GM21526 (cell line): ENCODE data around the gene EVC.

Experiments used
- ATAC-seq: cut with Tn5 transposase; IDR thresholded peaks from one replicate; pipeline ENCODE4 v1.9.1; 2021; ENCODE audit warnings: moderate library complexity; ENCODE audit not compliant: unreplicated experiment, low FRiP score

The EVC gene

DNA sequence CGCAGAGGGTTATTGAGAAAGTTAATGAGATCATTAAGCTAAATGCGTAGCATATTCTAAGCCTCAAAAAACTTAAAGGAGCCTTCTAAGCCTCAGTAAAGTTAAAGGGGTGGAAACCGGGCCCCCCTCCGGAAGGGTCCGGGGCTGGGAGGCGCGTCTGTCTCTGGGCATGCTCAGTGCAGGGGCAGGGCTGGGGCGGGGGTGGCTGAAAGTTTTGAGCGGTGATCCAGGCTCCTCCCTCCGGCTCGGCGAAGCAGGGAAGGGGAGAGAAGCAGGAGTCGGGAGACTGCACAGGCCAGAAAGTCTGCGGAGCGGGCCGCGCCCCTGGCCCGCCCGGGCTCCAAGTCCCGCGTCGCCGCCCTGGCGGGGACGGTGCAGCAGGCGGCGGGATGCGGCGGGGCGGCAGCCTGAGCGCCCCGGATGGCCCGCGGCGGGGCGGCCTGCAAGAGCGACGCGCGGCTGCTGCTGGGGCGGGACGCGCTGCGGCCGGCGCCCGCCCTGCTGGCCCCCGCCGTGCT, at the start of gene EVC:
Gene EVC (plus strand): TSS at position 241 of the 518 bp plus-strand sequence. CDS start 180 bp downstream, at position 421.
- no peak for ATAC-seq

DNA sequence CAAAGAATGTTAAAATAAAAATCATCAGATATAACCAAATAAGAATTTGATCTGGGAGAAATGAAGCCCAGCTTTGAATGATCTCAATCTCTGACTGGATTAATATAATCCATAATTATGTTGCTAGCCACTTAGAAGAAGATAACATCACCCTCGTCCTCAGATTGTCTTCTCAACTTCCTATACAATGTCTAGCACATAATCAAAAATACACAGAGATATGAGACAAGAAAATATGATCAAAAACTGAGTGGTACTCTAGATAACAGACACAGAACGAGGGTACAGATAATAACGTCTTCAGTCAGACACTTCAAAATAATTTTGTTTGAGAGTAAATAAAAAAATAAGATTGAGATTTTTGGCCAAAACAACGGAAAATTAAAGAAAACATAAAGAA, 49.8 kb upstream of the EVC start:
- no peak for ATAC-seq

DNA sequence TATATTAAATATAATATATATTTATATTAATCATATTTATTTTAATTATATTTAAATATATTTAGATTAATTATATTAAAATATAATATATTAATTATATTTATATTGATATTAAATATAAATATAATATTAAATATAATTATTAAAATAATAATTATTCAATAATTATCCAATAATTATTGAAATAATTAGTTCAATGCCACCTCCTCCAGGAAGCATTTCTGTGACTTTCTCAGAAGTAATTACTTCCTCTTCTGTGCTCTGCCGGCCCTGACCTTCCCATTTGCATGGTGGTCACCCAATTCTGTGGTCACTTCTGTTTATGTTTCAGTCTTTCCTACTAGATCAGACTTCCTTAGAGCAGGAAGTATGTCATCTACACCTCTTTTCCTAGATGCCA, 48.4 kb upstream of the EVC start:
- ATAC-seq: no peak

DNA sequence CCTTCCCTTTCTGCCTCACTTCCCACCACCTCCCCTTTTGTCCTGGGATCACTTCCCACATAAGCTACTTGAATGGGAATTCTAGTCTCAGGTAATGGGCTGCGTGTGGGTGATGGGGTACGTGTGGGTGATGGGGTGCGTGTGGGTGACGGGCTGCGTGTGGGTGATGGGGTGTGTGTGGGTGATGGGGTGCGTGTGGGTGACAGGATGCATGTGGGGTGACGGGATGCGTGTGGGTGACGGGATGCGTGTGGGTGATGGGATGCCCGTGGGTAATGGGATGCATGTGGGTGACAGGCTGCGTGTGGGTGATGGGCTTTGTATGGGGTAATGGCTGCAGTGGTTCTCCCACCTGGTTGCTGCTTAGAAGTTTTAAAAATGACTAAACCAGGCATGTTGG, 46.2 kb upstream of the EVC start:
- ATAC-seq: no peak

DNA sequence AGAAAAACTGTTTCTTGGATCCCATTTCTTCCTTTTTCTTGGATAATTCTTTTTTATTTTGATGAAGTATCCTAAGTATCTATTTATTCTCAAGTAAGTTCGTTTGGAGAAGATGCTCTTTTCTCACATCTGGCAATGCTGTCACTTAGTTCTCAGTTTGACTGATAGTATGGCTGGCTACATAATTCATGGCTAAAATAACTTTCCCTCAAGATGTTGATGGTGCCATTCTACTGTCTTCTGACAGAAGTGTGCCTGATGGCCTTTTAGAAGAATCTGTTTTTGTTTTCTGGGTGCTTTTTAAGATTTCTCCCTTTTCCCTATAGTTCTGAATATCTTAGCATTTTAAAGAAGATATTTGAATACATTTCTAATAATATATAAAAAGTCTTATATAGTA, 44.3 kb upstream of the EVC start:
- ATAC-seq: no peak

DNA sequence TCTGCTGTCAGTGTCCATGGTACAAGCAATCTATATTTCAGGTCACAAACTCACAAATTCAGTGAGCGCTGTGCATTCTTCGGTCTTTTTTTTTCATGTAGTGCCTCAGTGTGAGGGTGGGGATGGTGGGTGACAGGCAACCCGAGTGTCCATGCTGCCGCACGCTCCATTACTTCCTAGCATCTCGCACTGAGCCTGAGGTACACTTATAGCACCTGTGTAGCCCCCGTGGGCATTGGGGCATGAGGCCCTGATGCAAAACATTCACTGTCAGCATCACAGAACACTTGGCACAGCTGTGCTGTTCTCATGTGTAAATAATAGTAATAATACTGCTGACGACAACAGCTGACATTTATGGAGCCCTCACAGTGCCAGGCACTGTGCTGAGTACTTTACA, 34.2 kb upstream of the EVC start:
- ATAC-seq: no peak

DNA sequence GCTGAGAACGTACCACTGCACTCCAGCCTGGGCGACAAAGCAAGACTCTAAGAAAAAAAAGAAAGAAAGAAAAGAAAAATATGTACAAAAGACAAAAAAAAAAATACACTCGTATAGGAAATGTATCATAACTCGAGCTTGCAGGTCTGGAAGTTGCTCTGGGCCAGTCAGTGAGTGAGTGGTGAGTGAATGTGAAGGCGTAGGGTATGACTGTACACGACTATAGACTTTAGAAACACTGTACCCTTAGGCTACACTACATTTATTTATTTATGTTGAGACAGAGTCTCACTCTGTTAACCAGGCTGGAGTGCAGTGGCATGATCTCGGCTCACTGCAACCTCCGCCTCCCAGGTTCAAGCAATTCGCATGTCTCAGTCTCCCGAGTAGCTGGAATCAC, 32.0 kb upstream of the EVC start:
- ATAC-seq: no peak

DNA sequence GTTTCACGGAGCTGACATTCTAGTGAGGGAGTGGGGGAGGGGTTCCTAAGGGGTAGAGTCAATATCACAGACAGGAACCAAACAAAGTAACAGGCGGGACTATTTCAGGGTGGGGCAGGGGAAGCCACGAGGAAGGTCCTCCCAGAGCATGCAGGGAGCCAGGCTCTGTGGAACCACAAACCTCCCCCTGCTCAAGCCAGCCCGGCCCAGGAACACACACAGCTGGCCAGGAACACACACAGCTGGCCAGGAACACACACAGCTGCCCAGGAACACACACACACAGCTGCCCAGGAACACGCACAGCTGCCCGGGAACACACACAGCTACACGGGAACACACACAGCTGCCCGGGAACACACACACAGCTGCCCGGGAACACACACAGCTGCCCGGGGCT, 27.4 kb upstream of the EVC start:
- no peak for ATAC-seq

DNA sequence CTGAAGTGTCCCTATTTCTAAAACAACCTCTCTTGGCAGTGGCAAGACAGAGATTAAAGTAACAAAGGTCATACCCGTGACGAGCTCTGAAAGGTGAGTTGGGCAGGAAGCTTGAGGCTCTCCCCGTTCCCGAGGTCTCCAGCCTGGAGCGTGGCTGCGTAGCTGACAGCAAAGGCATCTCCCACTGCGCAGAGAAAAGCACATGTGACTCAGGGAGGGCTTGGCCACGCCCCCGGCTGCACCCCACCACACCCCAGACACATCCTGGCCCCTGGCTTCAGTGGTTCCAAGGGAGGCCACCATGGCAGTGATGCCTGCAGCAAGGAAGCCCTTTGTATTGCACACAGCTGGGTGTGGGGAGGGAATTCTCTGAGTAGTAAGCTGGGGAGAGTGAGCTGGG, 25.7 kb upstream of the EVC start:
- ATAC-seq: no peak

DNA sequence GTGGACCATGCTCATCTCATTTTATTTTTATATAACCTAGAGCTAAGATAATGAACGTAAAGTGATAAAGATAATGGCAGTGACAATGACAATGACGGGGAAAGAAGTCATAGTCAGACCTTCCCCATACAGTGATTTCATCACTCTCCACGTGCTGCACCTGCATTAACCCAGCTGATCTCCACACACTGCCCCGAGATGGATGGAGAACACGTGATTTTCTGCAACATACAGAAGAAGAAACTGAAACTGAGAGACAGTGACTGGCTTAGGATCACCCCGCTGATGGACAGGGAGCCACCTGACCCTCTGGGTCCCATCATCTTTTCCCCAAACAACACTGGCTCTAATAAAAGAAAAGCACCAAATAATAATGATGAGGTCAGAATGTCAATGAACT, 24.7 kb upstream of the EVC start:
- ATAC-seq: no peak

DNA sequence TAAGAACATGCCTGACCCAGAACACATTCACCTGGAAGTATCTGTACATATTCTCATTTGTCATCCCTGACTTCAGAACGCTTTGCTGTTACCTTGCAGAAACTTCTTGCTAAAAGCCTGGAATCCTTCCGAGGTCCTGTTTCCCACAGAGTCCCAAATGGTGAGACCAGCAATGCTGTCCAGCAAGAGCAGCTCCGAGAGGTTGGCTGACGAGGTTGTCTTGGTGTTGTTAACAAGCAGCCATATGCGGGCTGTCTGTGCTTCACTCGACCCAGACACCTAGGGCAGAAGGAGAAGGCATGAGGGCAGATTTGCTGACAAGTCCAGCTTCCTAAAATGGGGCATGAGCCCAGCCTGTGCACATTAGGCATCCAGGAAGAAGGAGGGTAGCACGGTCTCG, 21.9 kb upstream of the EVC start:
- ATAC-seq: no peak

DNA sequence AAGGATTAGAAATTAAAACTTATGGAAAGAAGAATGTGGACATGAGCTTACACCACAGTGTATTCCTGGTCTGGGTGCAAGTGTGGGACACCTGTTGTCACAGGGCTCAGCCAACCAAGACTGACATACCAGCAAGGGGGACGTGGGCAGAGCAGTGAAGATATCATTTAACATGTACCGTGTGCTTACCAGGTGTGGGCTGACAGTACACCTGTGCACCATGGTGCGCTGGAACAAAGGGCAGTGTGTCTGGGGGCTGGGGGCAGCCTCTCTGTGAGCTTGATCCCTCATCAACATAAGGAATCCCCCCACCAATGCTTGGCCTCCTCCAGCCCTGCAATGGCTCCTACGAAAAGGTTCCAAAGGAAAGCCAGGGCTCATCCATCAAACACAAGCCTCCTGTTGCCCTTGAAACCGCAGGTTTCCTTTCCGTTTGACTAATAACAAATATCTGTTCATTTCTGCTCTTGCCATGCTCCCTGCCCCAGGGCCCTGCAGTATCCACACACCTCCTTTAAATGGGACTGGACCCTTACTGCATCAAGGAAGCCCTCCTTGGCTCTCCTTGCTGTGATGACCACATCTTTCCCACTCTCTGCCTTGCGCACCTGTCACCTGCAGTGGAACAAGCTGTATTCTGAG, 19.4 kb upstream of the EVC start:
- no peak for ATAC-seq

DNA sequence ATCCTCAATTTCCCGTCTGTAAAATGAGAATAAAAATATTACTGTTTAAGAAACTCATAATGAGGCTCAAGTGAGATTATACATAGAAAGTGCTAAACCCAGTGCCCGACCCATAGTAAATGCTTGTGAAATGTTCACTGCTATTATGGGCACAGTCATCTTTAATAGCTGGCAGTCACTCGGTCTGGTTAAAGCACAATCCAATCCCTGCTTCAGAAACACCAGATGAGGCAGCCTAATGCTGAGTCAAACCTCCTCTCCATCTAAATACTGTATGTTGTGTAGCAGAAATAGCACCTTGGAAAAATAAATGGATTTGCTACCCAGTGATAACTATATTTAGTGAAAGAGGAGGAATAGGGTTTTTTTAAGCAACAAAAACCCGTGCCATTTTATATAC, 17.1 kb upstream of the EVC start:
- ATAC-seq: no peak

DNA sequence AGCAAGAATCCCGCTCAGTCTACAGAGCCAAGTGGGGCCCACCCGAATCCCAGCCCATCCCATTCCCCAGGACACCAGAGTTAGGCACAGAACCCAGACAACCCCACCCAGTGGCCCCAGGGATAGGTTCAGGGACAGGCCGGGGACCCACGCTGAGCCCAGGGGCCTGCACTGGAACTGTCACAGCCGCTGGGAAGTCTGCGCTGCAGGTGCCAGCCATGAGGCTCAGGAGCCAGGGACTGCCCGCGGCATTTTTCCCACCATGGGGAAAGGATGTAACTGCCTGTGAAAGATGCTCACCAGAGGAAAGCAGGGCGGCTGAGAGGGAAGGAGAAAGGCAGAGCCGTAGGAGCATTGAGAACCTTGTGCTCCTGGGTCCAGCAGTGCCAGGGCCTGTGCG, 14.7 kb upstream of the EVC start:
- ATAC-seq: no peak

DNA sequence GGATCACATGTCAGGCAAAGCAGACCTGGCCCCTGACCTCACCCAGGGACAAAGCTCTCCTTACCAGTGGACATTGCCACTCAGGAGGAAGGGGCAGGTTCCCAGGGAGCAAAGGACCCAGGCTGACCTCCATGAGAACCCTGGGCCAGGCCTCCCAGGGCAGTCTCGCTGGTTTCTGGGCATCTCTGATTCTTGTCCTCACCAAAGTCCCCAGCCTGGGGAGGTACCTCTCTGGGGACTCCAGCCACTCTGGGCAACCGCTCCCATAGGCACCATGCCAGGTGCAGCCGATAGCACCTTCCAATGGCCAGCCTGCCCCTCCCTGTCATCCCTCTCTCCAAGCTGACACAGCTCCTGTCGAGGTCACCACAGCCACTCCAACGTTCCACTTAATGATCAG, 10.5 kb upstream of the EVC start:
- no peak for ATAC-seq

DNA sequence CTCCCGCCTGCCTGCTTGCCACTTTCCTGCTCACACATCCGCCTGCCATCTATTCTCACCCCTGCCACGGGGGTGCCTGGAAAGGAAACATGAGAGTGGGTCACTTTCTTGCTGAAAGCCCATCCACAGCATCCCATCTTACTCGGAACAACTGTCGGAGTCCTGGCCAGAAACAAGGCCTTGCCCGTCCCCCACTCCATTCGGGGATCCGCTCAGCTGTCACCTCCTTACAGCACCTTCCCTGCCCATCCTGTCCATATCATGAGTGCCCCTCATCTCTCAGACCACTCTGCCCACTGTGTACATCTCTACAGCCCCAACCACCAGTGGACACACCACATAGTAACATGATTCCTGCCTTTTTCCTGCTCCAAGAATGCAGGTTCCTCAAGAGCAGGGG, 9.0 kb upstream of the EVC start:
- no peak for ATAC-seq

DNA sequence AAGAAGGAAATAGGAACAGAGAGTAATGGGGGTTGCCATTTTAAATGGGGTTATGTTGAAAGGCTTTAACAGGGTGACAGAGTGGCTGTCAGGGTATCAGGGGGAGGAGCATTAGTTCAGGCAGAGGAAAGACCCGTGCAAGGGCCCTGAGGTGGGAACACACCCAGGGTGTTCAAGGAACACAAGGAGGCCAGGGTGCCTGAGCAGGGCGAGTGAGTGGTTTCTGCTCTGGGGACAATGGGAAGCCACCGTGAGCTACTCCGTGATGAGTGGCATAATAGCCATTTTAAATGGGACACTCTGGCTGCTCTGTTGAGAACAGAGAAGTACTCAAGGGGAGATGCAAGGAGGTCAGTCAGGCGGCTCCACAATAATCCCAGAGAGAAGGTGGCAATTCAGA, 7.2 kb upstream of the EVC start:
- no peak for ATAC-seq

DNA sequence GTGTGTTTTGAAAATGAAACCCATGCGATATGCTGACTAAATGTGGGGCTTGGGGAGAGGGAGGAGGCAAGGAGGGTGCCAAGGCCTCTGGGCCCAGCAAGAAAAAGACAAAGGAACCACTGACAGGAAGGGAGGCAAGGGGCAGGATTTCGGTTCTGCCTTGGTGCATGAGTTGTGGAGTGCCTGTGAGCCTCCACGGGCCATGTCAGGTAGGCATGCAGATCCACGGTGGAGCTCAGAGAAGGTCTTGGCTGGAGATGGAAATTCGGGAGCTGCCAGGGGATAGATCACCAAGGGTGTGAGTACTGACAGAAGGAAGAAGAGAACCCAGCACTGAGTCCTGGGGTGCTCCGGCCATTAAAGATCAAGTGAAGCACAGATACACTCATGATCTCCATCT, 6.7 kb upstream of the EVC start:
- ATAC-seq: no peak

DNA sequence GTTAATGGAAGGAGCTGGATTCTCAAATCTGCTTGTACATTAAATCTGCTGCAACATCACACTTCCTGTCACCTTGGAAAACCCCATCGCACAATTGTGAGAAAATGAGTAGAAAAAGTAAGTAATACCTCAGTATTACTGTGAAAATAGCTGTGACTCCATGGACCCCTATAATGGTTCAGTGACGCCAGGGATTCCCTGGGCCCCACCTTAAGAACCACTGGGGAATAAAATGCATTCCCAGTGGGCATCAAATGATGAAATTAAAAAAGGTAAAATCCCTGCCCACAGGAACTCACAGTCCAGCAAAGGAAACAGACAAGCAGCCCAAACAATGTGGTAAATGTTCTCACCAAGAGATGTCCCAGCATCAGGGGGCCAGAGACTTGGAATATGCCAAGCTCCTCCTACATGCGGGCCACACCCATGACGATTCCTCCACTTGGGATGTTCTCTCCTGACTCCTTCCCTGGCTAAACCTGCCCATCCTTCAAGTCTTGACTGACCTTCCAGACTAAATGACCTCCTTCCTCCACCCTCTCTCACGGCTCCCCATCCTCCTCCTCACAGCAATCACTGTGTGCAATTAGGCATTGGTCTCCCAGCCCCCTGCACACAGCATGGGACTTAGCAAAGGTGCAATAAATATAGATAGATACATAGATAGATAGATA, 5.2 kb upstream of the EVC start:
- no peak for ATAC-seq

DNA sequence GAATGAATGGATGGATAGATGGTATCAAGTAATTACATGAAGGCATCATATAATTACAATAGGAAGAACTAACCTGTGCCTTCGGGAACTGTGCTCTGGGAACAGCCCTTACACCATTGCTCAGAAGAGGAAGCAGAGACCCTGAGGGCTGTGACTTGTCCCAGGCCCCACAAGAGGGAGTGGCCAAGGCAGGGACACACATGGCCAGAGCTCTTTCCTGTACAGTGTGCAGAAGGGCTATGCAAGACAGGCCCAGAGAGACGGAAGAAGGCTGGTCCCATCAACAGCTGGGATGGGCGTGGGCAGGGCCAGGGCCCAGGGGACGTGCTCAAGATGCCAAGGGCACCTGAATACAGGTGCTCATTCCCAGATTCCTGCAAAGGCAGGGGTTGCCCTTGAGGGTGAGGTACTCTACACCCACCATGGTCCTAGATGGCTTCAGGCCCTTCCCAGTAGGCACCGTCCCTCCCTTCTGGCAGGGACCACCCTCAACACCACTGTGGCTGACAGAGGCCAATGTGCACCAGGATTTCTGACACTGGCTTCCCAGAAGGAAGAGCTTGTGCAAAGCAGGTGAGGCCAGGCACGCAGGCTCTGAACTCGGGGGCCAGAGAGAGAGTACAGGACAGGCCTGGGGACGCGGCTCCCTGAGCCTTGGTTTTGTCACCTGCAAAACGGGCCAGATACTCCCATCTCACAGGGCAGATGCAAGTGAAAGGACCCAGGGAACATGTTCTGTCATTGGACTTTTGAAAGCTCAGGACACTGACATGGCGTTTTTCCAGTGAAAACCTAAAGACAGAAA, 4.3 kb upstream of the EVC start:
- ATAC-seq: no peak

DNA sequence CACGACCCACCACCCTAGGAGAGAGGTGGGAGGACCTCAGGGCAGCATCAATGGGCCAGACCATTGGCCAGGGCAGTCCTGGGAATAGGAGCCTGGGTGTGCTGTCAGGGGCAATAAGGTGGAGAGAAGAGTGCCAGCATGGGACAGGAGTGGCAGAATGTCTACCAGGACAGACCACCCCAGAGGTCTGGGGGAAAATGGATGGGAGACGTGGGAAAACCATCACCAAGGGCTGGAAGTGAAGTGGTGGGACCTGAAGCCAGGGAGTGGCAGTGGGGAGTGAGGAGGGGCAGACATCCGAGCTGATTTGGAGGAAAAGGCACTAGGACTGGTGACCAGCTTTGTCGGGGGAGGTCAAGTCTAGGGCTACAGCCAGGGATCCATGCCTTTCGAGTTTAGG, 3.6 kb upstream of the EVC start:
- ATAC-seq: no peak
